Measurements from ENCODE around the gene ARL8A. TPM values are rescaled to one million over a fixed set of nuclear protein-coding genes. Genes with fewer than 3 reads are reported as not detected.

Gene ARL8A
- total RNA-seq, 1 donor from 2014 or later, result 75.8 TPM

DNA sequence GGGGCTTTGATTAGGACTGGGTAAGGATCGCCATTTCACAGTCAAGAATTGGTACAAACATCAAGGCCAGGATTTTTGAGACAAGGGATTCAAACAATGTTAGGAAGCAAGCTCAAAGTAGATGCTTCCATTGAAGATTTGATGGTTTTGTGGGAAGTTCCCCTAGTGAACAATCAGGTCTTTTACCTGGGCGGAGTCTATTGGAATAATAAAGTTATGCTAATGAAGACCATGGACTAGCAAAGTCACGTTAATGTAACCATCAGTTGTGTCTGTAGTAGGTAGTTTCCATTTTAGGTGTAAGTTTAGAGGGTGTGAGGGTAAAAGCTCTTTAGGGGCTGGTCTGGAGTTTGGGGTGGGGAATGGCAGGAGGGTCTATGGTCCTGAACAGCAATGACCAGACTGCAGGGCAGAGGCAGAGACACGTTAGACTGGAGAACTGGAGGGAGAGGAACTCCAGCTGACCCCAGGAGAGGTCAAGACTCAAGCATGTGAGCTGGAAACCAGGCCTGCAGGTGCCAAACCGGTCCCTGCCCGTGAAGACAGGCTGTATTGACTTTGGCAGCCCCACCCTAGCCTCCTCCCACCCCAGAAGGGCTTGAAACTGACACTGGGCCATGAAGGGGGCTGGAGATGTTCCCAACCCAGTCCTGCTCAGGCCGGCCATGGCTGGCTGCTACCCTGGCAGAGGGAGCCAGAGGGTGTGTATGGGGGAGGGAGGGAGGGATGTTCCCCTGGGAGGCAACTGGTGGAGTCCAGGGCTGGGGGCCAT is 57.8 kb downstream of the ARL8A start:
- DNase-seq (ENCODE audit: extremely low spot score, unreplicated experiment), result no peak
- Mint-ChIP-seq H3K36me3 (ENCODE audit: unreplicated experiment) (no peaks in the 10 kb centered on the region), H3K9me3 (ENCODE audit: unreplicated experiment) (no peaks in the 10 kb centered on the region), H3K4me3 (ENCODE audit: unreplicated experiment) (no peak overlapping the region), H3K27ac (ENCODE audit: unreplicated experiment) (no peak overlapping the region), H3K4me1 (ENCODE audit: unreplicated experiment) (peaks cover 8% of the 10 kb centered on the region), H3K27me3 (ENCODE audit: unreplicated experiment) (peaks cover 12% of the 10 kb centered on the region)
- TF ChIP-seq, protein P1, sequence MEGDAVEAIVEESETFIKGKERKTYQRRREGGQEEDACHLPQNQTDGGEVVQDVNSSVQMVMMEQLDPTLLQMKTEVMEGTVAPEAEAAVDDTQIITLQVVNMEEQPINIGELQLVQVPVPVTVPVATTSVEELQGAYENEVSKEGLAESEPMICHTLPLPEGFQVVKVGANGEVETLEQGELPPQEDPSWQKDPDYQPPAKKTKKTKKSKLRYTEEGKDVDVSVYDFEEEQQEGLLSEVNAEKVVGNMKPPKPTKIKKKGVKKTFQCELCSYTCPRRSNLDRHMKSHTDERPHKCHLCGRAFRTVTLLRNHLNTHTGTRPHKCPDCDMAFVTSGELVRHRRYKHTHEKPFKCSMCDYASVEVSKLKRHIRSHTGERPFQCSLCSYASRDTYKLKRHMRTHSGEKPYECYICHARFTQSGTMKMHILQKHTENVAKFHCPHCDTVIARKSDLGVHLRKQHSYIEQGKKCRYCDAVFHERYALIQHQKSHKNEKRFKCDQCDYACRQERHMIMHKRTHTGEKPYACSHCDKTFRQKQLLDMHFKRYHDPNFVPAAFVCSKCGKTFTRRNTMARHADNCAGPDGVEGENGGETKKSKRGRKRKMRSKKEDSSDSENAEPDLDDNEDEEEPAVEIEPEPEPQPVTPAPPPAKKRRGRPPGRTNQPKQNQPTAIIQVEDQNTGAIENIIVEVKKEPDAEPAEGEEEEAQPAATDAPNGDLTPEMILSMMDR (IDR thresholded peaks at IDR 0.05), result no peak

DNA sequence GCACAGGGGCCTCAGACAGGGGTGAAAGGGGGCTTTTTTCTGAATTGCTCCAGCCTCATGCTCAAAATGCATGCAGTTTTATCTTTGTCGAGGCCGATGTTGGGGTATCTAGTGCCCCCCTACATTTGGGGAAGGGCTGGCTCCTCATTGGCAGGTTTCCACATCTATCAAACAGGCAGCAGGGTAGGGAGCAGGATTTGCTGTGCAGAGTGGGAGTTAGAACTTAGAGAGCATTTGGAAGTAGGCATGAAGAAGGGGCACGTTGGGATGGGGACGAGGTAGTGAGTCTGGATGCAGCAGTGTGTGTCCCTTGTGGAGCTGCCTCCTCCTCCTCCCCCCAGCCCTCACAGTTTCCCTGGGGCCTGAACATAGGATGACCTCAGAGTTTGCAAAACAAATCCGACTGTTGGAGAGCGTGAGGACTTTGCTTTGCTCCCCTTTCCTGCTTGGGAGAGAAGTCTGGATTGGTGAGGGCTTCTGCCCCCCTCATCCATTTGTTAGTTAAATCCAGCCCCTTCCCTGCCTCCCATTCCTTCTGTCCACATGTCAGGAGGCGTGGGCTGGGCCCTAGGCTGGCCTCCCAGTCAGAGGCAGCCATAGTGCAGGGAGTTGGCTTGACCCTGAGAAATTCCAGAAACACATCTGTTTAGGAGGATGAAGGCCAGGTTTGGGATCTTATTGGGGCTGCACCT is 58.7 kb downstream of the ARL8A start:
- DNase-seq (ENCODE audit: extremely low spot score, unreplicated experiment), result no peak
- Mint-ChIP-seq H3K36me3 (ENCODE audit: unreplicated experiment) (no peaks in the 10 kb centered on the region), H3K4me1 (ENCODE audit: unreplicated experiment) (peaks cover 8% of the 10 kb centered on the region), H3K27me3 (ENCODE audit: unreplicated experiment) (peaks cover 4% of the 10 kb centered on the region), H3K27ac (ENCODE audit: unreplicated experiment) (no peak overlapping the region), H3K9me3 (ENCODE audit: unreplicated experiment) (no peaks in the 10 kb centered on the region), H3K4me3 (ENCODE audit: unreplicated experiment) (no peak overlapping the region)
- TF ChIP-seq, protein P1 (IDR thresholded peaks at IDR 0.05), result no peak

DNA sequence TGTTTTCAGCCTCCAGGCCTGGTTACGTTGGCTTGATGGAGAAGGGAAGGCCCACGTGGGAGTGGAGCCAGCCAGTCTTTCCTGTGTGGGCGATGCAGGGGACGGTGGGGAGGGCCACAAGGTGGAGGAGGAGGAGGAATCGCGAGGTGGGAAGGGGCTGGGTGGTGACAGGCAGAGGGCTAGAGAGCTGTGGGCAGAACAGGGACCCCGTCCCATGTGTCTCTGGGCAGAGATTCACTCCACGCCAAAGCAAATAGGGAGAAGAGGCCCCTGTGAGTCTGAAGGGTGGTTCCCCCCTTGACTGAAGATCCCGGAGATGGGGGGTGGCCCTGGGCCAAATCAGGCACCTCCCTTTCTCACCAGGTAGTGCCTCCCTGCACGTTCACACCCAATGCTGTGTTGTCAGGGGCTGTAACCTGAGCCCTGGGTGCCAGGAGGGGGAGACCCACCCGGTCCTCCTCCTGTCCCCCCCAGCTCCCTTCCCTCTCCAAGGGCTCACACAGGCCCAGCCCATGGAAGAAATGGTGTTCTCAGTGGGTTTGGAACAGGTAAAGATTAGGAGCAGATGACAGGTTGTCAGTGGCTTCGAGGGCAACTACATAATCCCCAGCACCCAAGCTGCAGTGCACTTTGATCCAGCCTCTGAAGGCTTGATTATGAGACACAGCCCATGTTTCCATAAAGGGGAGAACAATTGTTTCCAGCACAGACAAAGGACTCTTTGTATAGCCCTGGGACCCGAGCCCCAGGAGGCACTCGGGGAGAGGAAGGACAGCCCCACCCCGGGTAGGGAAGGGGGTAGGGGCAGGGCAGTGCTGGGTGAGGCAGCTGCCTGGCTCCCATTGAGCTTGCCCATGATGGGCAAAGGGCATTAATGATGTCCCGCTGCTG is 59.5 kb downstream of the ARL8A start:
- TF ChIP-seq, protein P1 (IDR thresholded peaks at IDR 0.05), result no peak
- Mint-ChIP-seq H3K36me3 (ENCODE audit: unreplicated experiment) (no peaks in the 10 kb centered on the region), H3K9me3 (ENCODE audit: unreplicated experiment) (no peaks in the 10 kb centered on the region), H3K27me3 (ENCODE audit: unreplicated experiment) (peaks cover 3% of the 10 kb centered on the region), H3K27ac (ENCODE audit: unreplicated experiment) (no peak overlapping the region), H3K4me3 (ENCODE audit: unreplicated experiment) (no peak overlapping the region), H3K4me1 (ENCODE audit: unreplicated experiment) (peaks cover 8% of the 10 kb centered on the region)
- no peak for DNase-seq (ENCODE audit: extremely low spot score, unreplicated experiment)

Other genes starting within 250 kb of the ARL8A start
- 15.1 and 15.9 TPM in 2 replicates for gene LMOD1, start 198.2 kb downstream of the ARL8A start, total RNA-seq
- 48.0 and 50.8 TPM in 2 replicates for gene TIMM17A, start 189.2 kb downstream of the ARL8A start, total RNA-seq
- 51.4 and 53.9 TPM in 2 replicates for gene RNPEP, start 162.1 kb downstream of the ARL8A start, total RNA-seq
- gene ELF3, start 134.2 kb downstream of the ARL8A start, total RNA-seq, result 0.26 and 0.56 TPM in 2 replicates
- gene GPR37L1, start 21.8 kb downstream of the ARL8A start, total RNA-seq, result not detected in 2 replicates
- gene PTPN7, start 15.9 kb upstream of the ARL8A start, total RNA-seq, result not detected in 2 replicates
- 9.4 and 9.9 TPM in 2 replicates for gene LGR6, start 49.1 kb upstream of the ARL8A start, total RNA-seq
- 7.2 and 7.9 TPM in 2 replicates for gene UBE2T, start 197.2 kb upstream of the ARL8A start, total RNA-seq
- 13.2 and 14.6 TPM in 2 replicates for gene PPP1R12B, start 204.0 kb upstream of the ARL8A start, total RNA-seq

Data from osteocyte (in vitro differentiated cells).